ENCODE results near the gene CEP170.

Gene CEP170

DNA sequence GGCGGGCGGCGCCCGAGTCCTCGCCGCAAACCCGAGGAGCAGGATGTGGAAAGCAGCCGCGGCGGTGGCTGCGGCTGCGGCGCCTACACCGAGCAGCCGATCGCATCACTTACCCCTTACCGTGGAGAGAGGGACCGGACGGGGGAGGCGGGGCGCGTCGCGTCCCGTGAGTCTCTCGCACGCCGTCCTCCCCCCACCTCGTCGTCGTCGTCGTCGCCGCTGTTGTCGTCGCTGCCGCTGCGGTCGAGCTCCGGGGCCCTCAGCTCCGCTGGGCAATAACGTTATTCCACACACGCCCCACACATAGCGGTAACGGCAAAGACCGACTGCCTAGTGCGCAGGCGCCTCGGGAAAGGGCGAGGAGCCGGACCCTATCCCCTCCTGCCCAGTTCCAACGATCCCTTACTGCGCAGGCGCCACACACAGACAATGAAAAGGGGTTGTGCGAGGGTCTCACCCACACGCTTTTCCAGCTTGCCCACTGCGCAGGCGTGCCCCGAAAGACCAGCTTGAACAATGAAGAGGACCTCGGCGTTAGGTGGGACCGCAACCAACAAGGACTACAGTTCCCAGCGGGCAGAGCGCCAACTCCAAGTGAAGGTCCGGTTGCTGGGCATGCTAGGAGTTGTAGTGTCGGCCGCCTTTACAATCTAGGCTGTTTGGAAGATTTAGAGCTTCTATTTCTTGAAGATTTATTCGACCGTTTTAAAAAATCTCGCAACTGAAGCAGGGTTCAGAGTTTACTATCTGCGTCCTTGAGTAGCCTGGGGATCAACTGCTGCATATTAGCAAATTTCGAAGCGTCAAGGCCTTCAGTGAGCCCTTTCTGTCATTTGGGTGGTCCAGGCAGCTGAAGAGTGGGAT is at the start of gene CEP170:
TSS of gene CEP170 (minus strand) at position 355 of the 864 bp plus-strand sequence. CDS start 30,001 bp downstream, outside the sequence.
- peak; percentile 95 for DNase-seq

DNA sequence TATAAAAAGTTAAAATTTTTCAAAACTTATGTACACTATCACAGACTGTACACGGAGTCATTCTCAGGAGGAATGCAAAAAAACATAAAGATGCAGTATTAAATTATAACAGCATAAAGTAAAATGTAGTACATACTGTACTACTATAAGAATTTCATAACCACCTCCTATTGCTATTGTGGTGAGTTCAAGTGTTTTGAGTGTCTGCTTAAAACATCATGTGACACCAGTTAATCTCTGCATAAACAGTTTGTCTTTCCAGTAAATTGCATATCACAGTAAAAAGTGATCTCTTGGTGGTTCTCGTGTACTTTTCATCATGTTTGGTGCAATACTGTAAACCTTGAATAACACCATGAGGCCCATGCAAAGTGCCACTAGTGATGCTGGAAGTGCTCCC is 46.0 kb upstream of the CEP170 start:
- no peak for DNase-seq

DNA sequence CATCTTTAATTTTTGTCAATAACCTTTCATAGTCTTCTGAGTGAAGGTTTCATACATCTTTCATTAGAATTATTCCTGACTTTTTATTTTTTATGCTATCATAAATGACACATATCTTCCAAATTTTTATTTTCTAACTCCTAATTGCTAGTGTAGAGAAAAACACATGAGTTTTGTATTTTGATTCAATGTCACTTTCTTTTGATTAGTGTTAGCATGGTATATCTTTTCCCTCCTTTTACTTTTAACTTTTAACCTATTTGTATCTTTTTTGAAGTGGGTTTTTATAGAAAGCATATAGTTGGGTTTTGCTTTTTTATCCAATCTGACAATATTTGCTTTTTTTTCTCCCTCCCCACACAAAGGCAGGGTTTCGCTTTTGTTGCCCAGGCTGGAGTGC is 44.0 kb upstream of the CEP170 start:
- no peak for DNase-seq

DNA sequence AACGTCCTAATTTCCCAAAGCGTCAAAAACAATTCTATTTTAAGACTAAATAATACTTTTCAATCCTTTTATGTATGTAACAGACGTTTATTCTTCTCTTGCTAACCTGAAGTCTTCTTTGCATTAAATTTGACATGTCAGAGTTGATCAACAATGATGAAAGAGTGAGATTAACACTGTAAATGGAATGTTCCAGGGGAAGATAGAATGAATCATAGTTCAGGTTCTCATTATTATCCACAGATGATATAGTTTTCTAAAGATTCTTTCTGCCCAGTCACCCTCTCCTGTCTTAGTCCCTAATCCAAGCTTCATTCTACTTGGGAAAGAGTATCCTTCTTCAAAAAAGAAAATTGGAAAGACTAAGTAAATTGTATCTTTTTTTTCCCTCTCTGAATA is 39.6 kb upstream of the CEP170 start:
- no peak for DNase-seq

DNA sequence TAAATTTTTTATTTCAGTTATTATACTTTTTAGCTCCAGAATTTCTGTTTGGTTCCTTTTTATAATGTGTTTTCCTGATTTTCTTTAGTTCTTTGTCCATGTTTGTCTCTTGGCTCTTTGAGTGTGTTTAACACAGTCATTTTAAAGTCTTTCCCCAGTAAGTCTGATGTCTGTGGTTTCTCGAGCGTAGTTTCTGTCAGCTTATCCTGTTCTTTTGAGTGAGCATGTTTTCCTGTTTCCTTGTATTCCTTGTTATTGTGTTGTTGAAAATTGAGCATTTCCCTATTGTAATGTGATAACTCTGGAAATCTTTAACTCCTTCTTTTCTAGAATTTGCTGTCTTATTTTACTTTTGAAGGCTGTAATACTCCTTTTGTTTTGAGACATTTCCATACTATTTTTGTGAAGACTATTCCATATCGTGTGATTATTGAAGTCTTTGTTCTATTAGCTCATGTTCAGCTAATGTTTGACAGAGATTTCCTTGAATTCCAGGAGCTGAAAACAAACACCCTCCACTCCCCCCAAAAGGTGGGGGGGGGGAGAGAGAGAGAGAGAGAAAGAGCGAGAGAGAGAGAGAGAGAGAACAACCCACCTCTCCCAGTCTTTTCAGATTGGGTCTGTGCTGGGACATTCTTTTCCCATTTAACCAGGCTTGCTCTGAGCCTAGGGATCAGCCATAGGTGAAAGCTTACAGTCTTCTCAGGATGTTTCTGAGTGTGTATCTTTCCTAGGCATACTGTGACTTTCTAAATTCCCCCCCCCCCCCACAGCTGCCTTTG is 39.1 kb upstream of the CEP170 start:
- DNase-seq = no peak

DNA sequence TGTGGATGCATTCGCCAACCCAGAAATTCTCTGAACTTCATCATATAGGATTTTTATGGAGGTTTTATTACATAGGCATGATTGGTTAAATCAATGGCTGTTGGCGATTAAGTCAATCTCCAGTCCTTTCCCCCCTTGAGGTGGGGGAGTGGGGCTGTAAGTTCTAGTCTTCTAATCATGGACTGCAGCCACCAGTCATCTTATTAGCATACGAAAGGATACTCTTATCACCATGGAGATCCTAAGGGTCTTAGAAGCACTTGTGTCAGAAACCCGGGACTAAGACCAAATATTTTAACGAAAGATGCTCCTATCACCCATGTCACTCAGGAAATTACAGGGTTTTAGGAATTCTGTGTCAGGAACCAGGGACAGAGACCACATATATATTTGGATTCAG is 37.0 kb upstream of the CEP170 start:
- DNase-seq = no peak

DNA sequence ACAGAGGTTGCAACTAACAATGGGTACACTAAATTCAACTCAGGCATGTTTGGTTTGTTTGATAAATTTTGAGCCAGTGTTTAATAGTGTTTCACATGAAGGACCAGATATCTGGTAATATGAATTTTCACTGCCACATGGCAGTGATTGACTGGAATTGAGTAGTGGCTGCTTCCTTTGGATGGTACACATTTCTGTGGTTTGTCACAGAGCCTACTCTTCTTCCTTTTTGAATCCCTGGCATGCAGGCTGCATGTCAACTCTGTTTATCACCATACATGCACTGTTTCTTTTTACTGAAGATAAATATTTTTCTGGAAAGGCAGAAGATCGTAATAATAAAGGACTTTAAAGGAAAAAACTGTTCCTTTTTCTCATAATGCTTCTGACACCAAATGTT is 36.2 kb upstream of the CEP170 start:
- DNase-seq = no peak

DNA sequence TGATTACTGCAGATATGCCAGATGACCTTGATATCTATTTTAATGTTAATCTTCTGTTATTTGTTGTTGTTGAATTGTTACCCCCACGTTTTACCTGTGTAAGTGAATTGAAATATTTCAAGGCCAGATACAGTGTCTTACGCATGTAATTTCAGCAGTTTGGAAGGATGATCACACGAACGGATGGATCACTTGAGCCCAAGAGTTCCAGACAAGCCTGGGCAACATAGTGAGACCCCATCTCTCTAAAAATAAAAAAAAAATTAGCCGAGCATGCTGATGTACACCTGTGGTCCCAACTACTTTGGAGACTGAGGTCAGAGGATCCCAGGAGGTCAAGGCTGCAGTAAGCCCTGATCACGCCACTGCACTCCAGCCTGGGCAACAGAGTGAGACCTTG is 33.0 kb upstream of the CEP170 start:
- no peak for DNase-seq

DNA sequence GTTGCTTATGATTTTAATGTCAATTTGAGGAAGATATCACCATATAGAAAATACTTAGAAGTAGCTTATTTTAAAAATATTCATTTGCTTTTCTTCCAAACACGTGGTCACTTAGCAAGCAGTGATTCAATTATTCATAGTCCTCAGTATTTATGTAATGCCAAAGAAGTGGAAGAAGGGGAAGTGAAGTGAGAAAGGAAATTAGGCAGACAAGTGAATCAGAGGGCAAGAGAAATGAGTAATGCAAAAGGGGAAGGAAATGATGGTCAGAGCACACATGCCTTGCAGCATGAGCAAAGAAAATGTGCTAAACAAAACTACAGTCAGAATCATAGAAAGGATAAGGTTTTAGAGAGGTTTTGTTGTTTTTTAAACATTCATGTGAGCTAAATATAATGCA is 32.6 kb upstream of the CEP170 start:
- DNase-seq = no peak

DNA sequence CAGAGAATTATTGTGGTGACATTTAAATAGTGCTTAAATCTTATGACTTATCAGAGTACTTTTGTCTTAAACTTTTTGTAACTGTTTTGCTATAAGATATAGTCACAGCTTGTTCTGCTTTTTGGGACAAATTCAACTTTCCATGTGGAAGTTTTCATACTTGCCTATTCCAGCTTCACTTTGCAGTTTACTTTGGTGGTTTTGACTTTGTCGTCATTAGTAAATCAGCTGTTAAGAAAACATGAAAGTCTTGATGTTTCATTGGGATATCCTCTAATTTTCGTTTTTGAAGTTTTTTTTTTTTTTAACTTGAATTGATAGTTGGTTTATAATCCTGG is 32.0 kb upstream of the CEP170 start:
- no peak for DNase-seq

DNA sequence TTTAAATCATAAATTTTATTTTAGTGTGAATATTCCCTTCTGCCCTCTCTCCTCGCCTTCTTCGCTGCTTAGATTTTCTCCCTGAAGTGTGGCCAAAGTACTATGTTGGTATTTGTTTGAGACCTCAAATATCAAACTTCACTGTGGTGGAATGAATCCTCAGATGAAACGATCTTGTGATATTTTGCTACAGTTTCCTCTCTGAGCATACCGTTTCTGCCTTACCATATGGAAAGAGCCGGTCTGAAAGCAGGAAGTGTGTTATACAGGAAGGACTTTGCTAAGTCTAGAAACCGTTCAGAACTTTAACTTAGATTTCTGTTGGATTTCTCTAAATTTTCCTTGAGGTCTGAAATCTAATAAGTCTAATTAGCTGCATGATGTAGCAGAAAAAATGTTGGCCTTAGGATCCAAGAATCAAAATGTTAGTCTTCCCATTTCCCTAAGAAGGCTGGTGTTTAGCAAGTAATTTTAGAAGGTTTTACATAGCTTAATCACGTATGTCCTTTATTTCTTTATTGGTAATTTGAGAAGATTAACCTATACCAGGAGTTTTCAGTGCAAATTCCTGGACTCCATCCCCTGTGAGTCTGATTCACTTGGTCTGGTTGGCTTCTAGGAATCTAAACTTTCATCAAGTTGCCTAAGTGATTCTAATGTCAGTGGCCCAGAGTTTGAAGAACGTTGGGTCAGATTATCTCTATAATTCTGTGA is 31.5 kb upstream of the CEP170 start:
- no peak for DNase-seq

DNA sequence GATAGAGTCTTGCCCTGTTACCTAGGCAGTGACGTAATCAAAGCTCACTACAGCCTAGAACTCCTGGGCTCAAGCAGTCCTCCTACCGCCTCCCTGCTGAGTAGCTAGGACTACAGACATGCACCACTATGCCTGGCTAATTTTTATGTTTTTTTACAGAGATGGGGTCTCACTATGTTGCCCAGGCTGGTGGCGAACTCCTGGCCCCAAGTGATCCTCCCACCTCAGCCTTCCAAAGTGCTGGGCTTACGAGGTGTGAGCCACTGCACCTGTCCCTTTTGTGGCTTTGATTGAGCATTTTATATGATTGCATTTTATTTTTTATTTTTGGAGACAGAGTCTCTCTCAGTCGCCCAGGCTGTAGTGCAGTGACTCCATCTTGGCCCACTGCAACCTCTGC is 26.6 kb upstream of the CEP170 start:
- no peak for DNase-seq

DNA sequence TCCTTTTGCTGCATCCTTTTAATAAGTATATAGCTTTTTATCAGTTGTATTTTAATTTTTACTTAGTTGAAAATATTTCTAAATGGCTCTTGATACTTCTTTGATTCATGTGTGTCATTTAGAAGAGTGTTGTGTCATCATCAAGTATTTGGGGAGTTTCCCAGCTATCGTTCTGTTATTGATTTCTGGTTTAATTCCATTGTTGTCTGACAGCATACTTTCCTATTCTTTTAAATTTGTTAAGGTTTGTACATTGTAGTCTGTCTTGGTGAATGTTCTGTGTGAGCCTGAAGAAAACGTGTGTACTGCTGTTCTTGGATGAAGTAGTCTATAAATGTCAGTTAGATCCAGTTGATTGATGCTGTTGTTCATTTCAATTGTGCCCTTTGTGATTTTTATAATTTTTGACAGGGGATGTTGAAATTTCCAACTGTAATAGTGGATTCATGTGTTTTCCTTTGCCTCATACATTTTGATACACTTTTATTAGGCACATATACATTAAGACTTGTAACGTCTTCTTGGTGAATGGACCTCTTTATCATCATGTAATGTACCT is 25.6 kb upstream of the CEP170 start:
- no peak for DNase-seq

DNA sequence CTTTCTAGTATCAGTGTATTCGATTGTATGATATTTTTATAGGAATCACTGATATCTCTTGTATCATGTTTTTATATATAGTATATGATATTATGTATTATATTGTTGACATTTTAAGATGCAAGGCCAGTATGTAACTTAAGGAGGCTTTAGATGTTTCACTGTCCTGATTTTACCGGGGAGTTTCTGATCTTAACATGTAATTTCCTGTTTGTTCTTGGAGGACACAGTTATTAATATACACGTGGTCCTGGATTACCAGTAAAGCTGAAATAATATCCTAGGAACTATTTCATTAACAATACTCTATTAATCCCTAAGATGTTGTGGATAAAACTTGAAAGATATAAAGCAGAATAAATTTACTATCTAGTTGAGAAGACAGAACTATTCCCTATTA is 20.2 kb upstream of the CEP170 start:
- no peak for DNase-seq

DNA sequence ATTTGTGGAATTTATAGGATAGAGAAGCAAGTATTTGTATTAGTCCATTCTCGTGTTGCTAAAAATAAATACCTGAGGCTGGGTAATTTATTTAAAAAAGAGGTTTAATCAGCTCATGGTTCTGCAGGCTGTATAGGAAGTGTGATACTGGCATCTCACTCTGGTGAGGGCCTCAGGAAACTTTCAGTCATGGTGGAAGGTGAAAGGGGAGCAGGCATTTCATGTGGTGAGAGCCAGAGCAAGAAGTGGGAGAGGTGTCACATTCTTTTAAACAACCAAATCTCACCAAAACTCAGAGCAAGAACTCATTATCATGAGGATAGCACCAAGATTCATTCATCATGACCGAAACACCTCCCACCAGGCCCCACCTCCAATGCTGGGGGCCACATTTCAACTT is 18.9 kb upstream of the CEP170 start:
- no peak for DNase-seq

DNA sequence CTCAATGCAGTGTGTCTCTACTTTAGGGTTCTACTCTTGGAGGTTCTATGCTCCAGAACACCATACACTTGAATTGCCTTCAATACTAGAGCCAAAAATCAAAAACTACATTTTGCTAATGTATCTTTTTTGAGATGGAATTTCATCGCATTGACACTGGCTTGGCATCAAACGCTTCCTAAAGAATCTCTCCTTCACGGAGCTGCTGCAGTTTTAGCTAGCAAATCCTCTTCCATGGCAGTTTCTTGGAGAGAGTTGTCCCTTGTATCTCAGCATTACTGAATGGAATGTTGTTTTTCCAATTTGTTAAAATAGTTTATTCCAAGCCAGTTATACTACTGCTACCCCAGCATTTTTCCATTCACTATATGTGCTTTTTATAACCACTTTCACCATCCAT is 18.4 kb upstream of the CEP170 start:
- no peak for DNase-seq

DNA sequence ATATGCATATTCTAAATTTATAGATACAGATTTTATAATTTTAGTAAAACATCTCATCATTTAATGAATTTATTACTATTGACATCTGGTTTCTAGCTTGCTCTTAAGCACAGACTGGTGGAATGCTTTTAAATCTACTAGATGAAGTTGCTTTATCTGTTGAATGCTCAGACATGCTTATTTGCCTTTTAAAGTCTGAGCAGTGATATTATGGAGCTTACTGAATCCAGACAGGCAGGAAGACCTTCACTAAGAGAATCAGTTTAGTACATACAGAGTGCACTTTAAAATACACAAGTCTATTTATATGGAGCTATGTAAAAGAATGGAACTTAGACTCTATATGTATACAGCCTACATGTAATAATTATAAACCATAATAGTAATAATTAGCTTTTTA is 17.3 kb upstream of the CEP170 start:
- DNase-seq = no peak

DNA sequence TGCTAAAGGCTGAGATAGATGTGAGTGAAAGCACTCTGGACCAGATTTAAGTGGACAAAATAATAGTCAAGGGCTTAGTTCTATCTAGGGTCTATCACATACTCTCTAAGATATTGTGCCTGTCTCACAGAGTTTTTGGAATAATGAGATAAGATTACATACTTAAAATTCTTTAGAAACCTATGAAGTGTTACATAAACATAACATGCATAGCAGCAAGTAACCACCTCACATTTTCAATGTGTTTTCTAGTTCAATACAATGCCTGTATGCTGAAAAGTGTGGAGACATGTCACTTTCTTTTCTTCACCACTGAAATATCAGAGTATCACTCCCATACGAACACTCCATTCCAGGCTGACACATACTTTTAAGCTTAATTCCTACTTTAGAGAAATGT is 16.9 kb upstream of the CEP170 start:
- no peak for DNase-seq

DNA sequence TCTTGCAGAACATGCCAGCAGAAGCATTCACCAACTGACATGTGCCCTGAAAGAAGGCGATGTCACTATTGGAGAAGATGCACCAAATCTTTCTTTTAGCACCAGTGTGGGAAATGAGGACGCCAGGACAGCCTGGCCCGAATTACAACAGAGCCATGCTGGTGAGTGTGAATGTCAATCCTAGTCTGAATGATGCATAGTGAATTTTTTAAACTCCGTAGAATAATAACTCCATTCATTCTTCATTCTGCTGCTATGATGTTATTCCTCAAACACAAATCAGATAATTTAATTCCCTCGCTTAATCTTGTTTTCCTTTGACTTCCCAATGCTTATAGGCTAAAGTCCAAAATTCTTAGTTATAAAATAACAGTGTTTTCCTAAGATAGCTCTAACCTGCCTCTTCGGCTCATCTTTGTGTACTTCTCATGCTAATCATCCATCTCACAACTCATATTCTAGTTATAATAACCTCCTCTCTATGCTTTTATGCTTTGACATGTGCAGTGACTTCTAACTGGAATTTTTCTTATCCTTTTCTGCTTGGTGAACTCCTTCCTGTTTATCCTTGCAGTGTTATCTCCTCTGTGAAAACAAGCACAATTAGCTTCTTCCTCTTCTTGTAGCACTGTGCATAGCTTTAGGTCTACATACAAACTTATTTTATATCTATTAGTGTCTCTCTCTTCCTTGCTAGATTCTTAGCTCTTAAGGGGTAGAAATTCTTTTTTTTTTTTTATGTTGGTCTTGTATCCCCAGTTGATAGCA is 15.2 kb upstream of the CEP170 start:
- no peak for DNase-seq

DNA sequence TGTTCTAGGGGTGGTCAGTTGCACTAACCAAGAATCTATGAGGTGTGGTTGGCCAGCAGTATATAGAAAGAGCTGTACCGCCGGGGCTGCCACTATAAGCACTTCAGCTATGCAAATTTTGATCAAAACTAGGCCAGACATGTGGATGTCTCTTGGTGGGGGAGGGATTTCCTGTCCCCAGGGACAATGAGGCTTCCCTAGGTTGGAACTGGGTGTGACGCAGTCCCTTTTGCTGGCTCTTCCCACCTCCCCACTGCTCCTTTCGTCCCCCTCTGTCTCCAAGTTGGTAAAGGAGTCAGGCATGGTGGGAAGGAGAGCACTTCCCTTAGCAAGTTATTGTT is 14.3 kb upstream of the CEP170 start:
- no peak for DNase-seq

DNA sequence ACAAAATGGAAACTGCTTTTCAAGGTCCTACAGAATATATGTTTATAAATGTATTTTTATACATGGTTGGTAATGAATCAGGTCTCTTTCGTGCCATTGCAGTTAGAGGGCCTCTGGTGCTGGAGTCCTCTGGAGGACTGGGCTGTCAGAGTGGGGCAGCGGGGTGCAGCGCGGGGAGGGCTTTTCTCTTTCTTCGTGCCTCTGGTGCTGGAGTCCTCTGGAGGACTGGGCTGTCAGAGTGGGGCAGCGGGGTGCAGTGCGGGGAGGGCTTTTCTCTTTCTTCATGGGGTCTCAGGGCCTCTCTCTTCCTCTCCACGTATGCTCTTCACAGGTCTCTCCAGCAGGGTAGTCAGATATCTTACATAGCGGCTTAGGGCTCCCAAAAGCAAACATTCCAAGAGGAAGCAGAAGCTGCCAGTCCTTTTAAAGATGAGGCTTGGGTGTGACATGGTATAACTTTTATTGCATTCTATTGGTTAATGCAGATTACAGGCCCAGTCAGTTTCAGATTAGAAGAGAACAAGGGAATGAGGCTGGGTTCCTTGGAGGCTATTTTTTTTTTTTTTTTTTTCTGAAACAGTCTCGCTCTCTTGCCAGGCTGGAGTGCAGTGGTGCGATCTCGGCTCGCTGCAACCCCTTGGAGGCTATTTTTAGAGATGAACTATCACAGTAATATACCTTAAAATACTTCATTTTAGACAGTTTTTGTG is 13.8 kb upstream of the CEP170 start:
- DNase-seq = no peak
